8988T (cell line): Measurements from ENCODE around the gene SIK3.

ENCODE experiments used
- DNase-seq: peaks from one replicate; pipeline ENCODE4 v3.0.0; 2011

Gene SIK3

DNA sequence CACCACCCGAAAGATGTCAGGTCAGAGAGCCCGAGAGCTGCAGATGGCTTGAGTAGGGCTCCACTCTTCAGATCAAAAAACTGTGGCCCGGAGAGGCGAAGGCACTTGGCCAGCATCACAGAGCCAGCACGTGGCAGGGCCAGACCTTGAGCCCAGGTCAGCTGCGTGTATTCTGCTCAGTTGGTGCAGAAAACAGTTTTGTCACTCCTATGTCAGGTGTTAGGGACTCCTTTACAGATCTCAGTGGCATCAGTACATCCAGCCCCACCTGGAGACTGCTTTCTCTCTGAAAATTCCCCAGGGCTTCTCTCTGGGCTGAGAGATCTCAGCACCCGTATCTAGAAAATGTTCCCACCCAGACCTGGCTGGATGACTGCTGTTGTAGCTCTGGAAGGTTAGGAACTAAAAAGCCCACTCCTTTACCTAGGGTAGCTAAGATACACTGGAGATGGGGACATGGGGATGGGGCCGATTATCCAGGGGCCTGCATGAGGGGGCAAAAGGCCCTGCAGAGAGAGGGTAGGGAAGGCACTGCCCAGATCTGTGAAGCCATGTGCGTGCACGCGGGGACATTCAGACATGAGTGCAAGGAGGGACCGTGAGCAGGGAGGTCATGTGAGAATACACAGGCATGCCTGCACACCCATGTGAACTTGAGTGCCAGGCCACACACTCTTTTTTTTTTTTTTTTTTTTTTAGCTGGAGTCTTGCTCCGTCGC, 264.3 kb downstream of the SIK3 start:
- DNase-seq: no peak

DNA sequence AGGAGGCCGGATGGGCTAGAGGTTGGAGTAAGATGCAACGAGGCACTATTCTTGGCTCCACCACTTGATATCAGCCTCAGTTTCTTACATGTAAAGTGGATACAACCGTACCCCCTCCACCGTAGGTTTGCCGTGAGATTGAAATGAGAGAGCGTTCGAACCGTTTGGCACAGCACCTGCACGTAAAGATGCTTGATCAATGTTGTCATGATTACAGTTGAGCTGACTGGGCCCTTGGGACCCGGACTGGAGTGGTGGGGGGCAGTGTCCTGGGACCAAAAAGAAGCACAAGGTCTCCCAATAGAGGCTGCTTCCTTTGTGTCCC, 264.8 kb downstream of the SIK3 start:
- no peak for DNase-seq

DNA sequence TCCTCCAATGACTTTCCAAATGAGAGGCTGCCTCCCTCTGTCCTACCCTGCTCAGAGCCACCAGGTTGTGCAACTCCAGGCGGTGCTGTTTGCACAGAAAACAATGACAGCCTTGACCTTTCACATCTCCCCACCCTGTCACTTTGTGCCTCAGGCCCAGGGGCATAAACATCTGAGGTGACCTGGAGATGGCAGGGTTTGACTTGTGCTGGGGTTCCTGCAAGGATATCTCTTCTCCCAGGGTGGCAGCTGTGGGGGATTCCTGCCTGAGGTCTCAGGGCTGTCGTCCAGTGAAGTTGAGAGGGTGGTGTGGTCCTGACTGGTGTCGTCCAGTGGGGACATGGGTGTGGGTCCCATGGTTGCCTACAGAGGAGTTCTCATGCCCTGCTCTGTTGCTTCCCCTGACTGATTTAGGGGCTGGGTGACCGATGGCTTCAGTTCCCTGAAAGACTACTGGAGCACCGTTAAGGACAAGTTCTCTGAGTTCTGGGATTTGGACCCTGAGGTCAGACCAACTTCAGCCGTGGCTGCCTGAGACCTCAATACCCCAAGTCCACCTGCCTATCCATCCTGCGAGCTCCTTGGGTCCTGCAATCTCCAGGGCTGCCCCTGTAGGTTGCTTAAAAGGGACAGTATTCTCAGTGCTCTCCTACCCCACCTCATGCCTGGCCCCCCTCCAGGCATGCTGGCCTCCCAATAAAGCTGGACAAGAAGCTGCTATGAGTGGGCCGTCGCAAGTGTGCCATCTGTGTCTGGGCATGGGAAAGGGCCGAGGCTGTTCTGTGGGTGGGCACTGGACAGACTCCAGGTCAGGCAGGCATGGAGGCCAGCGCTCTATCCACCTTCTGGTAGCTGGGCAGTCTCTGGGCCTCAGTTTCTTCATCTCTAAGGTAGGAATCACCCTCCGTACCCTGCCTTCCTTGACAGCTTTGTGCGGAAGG, 265.6 kb downstream of the SIK3 start:
- no peak for DNase-seq

DNA sequence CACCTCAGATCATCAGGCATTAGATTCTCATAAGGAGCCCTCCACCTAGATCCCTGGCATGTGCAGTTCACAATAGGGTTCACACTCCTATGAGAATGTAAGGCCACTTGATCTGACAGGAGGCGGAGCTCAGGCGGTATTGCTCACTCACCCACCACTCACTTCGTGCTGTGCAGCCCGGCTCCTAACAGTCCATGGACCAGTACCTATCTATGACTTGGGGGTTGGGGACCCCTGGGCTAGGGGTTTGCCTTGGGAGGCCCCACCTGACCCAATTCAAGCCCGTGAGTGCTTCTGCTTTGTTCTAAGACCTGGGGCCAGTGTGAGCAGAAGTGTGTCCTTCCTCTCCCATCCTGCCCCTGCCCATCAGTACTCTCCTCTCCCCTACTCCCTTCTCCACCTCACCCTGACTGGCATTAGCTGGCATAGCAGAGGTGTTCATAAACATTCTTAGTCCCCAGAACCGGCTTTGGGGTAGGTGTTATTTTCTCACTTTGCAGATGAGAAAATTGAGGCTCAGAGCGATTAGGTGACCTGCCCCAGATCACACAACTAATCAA, 266.4 kb downstream of the SIK3 start:
- no peak for DNase-seq

DNA sequence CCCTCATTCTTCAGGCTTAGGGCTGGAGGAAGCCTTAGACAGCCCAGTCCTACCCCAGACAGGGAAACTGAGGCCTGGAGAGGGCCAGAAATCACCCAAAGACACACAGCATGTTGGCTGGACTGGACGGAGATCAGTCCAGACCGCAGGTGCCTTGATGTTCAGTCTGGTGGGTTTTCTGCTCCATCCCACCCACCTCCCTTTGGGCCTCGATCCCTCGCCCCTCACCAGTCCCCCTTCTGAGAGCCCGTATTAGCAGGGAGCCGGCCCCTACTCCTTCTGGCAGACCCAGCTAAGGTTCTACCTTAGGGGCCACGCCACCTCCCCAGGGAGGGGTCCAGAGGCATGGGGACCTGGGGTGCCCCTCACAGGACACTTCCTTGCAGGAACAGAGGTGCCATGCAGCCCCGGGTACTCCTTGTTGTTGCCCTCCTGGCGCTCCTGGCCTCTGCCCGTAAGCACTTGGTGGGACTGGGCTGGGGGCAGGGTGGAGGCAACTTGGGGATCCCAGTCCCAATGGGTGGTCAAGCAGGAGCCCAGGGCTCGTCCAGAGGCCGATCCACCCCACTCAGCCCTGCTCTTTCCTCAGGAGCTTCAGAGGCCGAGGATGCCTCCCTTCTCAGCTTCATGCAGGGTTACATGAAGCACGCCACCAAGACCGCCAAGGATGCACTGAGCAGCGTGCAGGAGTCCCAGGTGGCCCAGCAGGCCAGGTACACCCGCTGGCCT, 267.9 kb downstream of the SIK3 start:
- DNase-seq: no peak

DNA sequence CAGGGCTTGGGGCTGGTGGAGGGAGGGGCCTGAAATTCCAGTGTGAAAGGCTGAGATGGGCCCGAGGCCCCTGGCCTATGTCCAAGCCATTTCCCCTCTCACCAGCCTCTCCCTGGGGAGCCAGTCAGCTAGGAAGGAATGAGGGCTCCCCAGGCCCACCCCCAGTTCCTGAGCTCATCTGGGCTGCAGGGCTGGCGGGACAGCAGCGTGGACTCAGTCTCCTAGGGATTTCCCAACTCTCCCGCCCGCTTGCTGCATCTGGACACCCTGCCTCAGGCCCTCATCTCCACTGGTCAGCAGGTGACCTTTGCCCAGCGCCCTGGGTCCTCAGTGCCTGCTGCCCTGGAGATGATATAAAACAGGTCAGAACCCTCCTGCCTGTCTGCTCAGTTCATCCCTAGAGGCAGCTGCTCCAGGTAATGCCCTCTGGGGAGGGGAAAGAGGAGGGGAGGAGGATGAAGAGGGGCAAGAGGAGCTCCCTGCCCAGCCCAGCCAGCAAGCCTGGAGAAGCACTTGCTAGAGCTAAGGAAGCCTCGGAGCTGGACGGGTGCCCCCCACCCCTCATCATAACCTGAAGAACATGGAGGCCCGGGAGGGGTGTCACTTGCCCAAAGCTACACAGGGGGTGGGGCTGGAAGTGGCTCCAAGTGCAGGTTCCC, 268.6 kb downstream of the SIK3 start, which contains the start of gene APOC3:
Gene APOC3, plus strand, starts transcription at position 383 of the 659 bp plus-strand sequence. CDS start 676 bp downstream, outside the sequence.
- DNase-seq: no peak

DNA sequence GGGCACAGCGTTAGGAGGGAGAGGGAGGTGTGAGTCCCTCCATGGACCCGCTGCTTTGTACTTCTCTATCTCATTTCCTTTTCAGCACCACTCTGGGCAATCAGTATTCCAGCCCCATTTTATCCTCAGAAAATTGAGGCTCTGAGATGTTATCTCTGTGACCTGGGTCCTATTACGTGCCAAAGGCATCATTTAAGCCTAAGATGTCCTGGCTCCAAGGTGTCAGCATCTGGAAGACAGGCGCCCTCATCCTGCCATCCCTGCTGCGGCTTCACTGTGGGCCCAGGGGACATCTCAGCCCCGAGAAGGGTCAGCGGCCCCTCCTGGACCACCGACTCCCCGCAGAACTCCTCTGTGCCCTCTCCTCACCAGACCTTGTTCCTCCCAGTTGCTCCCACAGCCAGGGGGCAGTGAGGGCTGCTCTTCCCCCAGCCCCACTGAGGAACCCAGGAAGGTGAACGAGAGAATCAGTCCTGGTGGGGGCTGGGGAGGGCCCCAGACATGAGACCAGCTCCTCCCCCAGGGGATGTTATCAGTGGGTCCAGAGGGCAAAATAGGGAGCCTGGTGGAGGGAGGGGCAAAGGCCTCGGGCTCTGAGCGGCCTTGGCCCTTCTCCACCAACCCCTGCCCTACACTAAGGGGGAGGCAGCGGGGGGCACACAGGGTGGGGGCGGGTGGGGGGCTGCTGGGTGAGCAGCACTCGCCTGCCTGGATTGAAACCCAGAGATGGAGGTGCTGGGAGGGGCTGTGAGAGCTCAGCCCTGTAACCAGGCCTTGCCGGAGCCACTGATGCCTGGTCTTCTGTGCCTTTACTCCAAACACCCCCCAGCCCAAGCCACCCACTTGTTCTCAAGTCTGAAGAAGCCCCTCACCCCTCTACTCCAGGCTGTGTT, 269.4 kb downstream of the SIK3 start:
- DNase-seq: no peak

DNA sequence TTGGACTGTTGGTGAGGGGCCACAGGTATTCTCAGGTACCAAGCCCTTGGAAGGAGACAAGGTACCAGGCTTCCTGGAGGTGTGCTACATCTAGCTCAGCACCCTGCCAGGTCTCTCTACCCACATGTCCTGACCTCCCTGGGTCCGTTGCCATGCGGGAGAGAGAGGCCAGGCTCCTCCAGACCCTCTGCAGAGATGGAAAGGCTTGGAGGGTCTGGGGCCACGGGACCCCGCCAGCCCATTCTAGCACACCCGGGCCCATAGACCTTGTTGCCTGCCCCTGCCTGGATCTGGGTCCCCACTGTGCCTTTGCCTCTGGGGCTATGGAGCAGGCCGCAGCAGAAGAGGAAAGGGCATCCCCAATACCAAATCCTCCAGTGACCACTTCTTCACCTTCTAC, 270.8 kb downstream of the SIK3 start:
- no peak for DNase-seq

DNA sequence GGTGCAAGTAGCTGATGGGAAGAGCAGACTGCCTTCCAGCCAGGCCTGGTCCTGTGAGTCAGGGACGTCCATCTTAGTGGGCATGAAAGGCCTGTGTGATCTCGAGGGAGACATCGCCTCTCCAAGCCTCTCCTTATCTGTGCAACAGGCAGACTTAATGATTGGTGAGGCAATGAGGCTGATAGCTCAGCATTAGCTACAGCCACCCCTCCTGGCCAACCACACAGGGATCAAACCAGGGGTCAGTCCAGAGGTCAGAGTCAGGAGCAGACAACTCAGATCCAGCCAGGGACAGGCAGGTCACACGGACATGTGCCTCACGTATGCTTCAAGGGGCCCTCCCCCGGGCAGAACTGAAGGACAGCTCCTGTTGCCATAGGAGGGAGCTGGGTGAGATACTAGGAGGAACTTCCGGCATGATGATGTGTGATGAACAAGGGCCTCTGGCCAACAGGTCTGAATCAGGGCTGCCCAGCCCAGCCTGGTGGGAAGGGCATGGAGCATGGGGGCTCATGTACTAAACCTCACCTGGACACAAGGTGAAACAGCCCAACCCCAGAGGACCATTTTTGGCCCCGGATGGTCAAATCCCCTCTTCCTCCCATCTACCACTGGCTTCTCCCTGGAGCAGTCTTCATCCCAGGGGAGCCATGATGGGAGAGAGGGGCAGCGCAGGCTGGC, 271.3 kb downstream of the SIK3 start:
- no peak for DNase-seq

DNA sequence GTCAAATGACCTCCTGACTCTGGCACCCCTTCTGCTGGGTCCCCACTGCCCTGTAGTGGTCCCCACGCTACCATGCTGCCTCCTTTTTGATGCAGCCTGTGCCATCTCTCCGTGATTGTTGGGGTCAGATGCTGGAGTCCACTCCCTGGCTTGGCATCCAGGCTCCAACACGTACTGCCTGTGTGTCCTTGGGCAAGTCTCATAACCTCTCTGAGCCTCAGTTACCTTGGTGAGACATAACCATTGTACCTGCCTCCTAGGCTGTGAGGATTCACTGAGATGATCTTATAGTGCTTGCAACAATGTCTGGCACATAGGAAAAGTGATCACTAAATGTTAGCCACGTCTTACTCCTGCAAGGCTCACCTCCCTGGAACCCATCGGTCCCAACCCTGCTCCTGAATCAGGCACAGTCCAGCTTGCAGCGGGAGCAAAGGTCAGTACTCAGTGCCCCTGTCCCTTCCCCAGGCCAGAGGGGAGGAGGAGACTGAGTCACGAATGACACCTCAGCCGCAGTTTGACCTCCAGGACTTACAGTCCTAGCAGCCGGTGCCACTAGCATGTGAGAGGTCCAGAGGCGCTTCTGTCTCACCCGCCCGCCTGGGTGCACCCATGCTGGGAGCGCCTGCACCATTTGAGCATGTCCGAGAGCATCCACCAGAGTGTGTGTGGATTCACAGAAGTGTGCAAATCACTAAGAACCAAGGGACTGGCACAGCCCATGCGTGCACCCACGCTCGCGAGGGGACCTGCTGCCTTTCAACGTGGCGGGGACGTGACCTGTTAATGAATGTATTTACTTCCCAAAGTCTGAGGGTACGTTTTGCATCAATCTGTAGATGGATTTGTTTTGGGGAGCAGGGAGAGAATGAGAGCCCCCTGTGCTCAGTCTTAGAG, 272.1 kb downstream of the SIK3 start:
- no peak for DNase-seq

DNA sequence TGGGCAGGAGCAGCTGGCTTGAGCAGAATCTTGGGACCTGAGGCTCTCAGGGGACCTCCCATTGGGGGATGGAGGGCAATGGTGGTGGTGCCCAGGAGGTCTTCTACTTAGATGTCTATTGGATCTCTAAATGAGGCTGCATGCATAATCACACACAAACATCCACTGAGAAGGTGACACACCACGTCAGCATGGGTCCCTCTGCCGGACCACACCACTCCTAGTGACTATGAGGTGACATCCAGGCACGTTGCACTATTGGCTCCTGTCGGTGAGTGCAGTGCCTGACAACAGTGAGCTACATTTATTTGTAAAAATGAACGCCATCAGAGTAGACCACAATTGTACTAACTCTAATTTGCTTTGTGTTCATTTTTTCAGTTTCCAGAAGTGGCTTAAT, 272.8 kb downstream of the SIK3 start:
- peak; percentile 14 for DNase-seq

DNA sequence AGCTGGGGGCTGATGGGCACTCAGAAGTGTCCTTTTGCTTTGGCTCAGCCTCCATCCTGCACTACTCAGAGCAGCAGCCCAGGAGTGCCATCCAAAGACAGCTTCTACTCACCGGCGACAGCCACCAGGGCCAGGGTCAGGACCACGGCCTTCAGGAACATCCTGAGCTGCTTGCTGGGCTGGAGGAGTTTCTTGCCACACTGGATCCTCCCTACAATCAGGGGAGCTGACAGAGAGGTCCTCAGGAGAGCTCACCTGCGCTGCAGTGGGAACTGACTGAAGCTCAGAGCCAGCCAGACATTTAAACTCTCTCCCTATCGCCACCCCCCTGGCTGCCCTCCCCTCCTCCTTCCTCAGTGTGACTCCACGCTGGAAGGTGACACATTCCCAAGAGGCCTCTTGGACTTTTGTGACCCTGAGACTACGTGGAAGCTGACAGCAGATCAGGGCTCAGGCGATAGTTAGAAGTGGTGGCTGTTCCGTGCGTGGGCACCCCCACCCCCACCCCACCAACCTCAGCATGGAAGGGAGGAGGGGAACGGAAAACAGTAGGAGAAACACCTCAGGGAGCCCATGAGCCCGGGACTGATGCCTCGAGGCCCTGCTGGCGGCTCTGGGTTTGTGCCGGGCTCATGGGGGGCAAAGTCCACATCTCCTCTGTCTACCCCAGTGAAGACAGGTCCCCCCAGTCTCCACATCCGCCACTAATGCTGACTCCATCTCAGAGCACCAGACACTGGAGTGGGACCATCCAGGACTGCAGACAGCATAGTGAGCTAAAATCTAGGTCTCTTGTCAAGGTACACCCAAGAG, 275.0 kb downstream of the SIK3 start, which contains the start of gene APOA4:
Gene APOA4, minus strand, starts transcription at position 274 of the 813 bp plus-strand sequence. Its CDS starts 113 bp downstream, at position 161.
- DNase-seq: no peak

DNA sequence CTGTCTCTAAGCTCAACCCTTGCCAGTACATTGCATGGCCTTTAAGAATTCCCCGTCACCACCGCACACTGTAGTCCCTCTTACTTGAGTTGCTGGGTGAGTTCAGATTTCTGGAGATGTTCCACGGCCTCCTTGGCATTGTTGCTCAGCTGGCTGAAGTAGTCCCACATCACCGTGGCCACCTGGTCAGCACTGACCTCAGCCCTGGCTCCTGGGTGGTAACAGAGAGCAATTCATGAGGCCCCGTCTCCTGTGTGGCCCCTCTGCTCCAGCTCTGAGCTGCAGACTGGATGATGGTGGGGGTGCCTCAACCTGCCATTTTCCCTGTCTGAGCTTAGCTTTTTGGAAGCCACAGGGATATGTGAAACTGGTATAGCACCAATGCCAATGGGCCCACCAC, 275.7 kb downstream of the SIK3 start:
- DNase-seq: no peak

DNA sequence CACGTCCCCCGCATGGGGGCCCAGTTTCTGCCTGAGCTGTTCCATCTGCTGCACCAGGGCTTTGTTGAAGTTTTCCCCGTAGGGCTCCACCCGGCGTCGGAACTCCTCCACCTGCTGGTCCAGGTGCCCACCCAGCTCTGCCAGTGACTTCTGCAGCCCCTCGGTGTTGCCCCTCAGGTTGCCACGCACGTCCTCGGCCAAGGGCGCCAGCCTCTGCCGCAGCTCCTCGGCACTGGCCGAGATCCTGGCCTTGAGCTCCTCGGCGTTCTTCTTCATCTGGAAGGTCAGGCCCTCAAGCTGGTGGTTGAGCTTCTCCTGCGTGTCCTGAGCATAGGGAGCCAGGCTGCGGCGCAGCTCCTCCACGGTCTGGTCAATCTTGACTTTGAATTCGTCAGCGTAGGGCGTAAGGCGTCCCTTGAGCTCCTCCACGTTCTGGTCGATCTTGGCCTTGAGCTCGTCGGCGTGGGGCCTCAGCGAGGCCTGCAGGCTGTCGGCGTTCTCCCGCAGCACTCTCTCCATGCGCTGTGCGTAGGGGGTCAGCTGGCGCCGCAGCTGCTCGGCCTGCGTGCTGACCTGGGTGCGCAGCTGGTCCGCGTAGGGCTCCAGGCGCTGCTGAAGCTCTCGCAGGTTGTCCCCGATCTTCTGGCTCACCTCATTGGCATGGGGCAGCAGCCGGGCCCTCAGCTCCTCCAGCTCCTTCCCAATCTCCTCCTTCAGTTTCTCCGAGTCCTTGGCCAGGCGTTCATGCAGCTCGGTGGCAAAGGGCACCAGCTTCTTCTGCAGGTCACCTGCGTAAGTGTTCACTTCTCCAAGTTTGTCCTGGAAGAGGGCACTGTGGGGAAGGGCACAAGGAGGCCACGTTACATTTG, 276.9 kb downstream of the SIK3 start:
- no peak for DNase-seq

DNA sequence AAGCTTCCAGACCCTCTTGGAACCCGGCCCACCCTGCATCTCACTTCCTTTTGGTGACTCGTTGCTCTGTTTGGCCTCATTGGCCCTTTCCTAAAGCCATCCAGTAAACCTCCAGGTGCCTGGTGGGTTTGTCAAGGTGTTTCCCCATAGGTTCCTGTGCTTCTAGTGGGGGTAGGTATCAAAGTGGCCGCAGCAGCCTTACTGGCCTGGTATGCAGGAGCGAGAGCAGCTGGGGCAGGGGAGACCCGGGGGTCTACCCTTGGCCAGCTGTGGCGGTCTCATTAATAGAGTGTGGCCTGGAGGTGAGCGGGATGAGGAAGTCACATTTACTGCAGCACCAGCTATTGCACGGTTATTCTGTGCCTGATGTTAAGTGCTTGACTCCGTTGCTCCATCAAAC, 279.2 kb downstream of the SIK3 start:
- no peak for DNase-seq

DNA sequence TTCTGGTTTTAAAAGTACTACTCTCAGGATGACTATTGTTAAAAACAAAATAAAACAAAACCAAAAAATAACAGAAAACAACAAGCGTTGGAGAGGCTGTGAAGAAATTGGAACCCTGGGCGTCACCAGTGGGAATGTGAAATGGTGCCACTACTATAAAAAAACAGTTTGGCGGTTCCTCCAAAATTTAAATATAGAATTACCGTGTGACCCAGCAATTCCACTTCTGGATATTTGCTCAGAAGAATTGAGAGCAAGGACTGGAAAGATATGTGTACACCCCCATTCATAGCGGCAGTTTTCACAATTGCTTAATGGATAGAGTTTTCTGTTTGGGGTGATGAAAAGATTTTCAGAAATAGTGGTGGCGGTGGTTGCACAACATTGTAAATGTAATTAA, 283.7 kb downstream of the SIK3 start:
- no peak for DNase-seq

DNA sequence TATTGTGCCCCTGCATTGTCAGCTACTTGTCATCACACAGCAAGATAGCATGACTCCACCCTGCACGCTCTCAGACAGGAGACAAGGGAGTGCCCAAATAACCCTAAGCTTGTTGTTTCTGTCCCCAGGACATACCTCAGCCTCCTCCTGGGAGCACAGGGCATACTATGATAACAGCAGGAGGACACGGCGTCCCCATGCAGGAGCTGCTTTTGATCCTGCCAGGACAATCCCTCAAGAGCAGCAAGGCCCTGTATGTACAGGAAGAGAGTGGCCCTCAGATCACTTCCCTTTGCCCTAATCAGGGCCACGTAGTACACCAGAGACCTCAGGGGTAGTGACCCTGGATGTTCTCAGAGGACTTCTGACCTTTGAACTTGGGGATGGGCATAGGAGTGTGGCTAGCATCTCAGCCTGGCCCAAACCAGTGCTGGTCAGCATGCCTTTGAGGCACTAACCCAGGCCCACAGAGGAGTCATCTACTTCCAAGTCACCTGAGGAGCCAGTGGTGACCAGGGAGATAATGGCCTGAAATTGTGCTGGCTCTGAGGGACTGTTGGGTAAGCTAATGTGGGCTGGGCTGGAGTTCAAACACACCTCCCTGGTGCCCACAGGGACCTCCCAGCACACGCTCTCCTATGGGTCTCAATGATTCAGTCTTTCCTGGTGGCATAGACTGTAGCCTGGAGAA, 284.3 kb downstream of the SIK3 start:
- no peak for DNase-seq
